ENCODE data around the gene LRFN3.
A peak's percentile ranks its signal among the peaks of the same experiment; 100 is the strongest.
"Not testable (repeated sequence)": the region's sequence is repeated elsewhere in the genome, so short reads cannot be mapped to it uniquely, and the experiment has no call there.

LRFN3 gene

GRCh38 chr19:35905178-35905727 lies 30.9 kb upstream of the LRFN3 start:
- no peak for DNase-seq (ENCODE audit: low read depth)

DNA sequence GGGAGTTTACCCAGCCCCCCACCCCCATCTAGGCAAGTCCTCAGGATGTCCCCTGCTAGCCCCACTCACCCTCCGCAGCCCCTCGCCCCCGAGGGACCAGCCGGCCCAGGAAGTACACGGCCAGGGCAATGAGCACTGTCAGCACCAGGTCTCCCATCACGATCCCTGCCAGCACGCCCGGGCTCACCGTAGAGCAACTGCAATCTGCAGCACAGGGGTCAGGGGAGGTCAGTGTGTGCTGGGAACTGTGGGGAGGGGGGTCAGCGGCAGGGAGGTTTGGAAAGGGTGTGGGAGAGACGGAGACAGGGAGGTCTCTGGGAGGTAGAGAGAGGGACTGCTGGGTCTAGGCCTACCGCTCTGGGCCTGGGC lies 28.8 kb upstream of the LRFN3 start:
- DNase-seq (ENCODE audit: low read depth): no peak

DNA sequence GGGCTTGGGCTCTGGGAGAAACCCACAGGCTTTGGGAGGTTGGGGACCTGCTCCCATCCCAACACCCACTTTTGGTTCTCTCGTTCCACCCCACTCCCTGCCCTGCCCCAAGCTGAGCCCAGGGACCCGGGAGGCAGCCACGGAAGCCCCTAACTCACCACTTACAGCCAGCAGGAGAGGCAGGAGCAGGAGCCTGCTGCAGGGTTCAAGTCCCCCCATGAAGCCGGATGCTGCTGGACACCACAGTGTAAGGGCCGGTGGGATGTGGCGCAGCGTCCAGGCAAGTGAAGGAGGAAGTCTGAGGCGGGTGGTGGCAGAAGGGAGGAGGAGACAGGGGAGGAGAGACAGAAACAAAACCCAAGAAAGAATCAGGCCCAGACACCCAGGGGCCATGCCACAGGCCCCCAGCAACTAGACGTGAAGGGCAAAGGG lies 28.1 kb upstream of the LRFN3 start, which contains the start of gene TYROBP:
Gene TYROBP, minus strand, starts transcription at position 286 of the 432 bp plus-strand sequence. Its CDS starts 67 bp downstream, at position 219.
- no peak for DNase-seq (ENCODE audit: low read depth)

DNA sequence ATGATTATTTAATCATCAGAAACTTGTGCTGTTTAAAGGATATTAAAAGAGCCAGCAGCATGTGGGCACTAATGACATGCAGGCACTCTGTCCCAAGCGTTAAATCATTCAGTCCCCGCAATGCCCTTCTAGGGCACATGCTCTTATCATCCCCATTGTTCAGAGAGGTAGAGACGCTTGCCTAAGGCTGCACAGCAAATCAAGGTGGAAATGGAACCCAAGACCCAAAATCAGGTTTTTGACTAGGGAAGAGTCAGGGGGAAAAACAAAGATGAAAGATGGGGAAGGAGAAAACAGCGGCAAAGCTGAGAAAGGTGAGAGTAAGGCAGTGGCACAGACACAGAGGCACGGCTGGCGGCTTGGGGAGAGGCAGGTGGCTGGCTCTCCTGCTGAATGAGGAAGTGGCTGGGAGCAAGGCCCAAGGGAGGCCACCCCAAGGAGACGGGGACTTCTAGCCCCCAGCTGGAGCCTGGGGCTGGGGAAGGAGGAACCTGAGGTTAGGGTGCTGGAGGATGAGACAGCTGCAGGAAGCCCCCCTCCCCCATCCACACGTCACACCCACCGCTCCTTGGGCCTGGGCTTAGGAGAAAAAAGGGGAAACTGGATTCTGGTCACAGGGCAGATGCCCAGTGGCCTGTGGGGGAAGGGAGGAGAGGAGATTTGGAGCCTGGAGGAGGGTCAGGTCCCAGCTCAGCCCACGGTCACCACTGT lies 27.0 kb upstream of the LRFN3 start:
- DNase-seq (ENCODE audit: low read depth): no peak

GRCh38 chr19:35909684-35910035 lies 26.5 kb upstream of the LRFN3 start:
- DNase-seq (ENCODE audit: low read depth): no peak

DNA sequence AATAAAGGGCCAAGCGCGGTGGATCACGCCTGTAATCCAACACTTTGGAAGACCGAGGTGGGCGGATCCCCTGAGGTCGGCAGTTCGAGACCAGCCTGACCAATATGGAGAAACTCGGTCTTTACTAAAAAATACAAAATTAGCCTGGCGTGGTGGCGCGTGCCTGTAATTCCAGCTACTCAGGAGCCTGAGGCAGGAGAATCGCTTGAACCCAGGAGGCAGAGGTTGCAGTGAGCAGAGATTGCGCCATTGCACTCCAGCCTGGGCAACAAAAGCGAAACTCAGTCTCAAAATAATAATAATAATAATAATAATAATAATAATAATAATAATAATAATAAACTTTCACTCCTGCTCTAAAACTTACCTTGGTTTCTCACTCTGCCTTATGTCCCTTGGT lies 25.8 kb upstream of the LRFN3 start:
- DNase-seq (ENCODE audit: low read depth): not testable (repeated sequence)

GRCh38 chr19:35911173-35911572 lies 25.0 kb upstream of the LRFN3 start:
- no peak for DNase-seq (ENCODE audit: low read depth)

- DNase-seq (ENCODE audit: low read depth): no peak
Observed at GRCh38 chr19:35911790-35912189, 24.4 kb upstream of the LRFN3 start.

GRCh38 chr19:35913589-35913988 lies 22.6 kb upstream of the LRFN3 start:
- DNase-seq (ENCODE audit: low read depth): no peak

- no peak for DNase-seq (ENCODE audit: low read depth)
Observed at GRCh38 chr19:35915443-35915842, 20.7 kb upstream of the LRFN3 start.

DNA sequence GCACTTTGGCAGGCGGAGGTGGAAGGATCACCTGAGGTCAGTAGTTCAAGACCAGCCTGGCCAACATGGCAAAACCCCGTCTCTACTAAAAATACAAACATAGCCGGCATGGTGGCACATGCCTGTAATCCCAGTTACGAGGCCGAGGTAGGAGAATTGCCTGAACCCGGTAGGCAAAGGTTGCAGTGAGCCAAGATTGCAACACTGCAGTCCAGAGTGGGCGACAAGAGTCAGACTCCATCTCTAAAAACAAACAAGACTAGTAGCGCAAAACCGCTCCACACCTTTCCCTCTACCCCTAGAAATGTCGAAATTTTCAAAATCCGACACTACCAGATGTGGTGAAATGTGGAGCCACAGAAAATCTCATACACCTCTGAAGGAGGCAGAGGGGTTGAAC lies 16.9 kb upstream of the LRFN3 start:
- DNase-seq (ENCODE audit: low read depth): no peak

GRCh38 chr19:35921012-35921411 lies 15.2 kb upstream of the LRFN3 start:
- DNase-seq (ENCODE audit: low read depth): no peak

DNA sequence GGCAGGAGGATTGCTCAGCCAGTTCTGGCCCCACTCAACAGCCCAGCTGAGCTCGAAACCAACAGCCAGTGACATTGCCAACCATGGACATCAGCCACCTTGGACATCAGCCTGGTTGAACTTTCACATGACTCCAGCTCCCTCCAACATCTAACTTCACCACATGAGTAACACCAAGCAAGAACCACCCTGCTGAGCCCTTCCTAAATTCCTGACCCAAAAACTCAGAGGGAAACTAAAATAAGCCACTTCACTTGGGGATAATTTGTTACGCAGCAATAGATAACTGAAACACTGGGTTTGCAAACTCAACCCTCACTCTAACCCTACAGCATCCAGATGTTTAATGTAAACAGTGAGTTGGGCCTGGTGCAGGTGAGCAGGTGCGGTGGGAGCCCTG lies 10.7 kb upstream of the LRFN3 start:
- no peak for DNase-seq (ENCODE audit: low read depth)

GRCh38 chr19:35928507-35928906 lies 7.7 kb upstream of the LRFN3 start:
- no peak for DNase-seq (ENCODE audit: low read depth)

DNA sequence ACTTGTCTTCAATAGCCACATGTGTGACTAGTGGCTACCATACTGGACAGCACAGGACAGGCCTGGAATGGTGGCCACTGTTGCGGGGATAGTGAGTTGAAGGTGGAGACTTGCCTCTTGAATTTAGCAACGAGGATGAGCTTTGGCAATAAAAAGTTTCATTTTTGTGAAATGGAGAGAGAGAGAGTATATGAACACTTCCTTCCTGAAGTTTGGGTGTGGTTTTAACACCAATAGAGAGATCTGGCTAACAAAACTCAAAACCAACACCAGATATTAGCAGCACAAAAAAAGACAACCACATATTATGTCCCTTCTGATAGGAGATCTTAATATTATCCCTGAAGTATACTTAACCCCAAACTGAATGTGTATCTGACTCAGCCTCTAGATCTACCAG lies 6.3 kb upstream of the LRFN3 start:
- no peak for DNase-seq (ENCODE audit: low read depth)

DNA sequence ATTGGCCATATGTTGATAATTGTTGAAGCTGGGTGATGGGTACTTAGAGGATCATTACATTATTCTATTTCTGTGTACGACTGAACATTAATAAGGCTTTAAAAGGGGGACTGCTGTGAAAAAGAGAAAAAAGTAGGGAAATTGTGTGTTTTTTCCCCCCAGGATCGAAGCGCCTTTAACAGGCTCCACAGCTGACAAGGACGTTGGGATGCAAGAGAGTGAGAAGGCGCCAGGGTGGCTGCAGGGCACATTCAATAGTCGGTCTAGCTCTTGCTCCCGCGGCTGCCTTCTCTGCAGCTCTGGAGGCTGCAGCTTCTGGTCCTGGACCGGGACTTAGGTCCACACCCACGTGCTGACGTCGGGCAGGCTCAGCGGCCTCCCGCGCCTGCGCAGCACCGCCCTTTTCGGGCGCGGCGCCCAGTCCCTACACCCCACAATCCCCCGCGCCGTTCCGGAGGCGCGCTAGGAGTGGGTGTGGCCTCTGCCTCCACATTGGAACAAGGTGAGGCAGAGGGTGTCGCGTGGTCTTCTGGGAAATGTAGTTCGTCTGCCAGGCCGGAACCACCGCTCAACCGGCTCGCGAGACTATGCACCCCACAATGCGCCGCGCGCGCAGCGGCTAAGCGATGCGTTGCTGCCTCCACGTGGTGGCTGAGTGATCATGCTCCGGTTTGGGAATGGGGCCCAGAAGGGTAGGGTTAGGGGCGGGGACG lies 4.9 kb upstream of the LRFN3 start:
- peak; percentile 97 for DNase-seq (ENCODE audit: low read depth)

DNA sequence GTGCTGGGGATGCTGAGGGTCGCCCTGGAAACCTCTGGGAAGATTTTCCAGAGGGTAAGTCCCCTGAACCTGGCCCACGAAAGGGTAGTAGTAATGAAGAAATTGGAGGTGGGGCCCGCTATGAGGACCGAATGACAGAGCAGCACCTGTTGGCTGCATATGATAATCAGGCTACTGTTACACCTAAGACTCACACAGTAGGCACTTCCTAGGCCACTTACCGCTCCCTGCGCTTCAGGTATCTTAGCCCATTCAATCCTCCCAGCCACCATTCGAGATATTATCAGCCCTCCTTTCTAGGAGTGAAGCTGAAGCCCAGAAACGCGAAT lies 4.3 kb upstream of the LRFN3 start:
- no peak for DNase-seq (ENCODE audit: low read depth)

DNA sequence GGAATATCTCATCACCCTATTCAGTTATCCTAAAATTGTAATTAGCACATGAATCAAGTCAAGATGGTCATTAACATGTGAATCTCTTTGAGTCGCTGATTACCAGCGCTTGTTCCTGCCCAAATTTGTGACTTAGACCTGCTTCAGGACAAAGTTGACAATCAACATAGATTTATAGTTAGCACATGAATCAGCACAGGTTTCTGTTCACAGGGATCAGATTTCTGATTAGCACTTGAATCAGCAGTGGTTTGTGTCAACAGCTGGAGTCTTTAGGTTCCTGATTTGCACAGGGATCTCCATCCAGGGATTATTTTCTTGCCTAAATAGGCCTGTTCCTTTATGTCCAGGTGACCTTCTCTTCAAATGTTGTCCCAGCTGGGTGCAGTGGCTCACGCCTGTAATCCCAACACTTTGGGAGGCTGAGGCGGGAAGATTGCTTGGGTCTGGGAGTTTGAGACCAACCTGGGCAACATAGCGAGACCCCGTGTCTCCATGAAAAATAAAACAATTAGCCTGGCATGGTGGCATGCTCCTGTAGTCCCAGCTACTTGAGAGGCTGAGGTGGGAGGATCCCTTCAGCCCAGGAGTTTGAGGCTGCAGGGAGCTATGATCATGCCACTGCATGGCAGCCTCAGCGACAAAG lies 3.8 kb upstream of the LRFN3 start:
- DNase-seq (ENCODE audit: low read depth): no peak

DNA sequence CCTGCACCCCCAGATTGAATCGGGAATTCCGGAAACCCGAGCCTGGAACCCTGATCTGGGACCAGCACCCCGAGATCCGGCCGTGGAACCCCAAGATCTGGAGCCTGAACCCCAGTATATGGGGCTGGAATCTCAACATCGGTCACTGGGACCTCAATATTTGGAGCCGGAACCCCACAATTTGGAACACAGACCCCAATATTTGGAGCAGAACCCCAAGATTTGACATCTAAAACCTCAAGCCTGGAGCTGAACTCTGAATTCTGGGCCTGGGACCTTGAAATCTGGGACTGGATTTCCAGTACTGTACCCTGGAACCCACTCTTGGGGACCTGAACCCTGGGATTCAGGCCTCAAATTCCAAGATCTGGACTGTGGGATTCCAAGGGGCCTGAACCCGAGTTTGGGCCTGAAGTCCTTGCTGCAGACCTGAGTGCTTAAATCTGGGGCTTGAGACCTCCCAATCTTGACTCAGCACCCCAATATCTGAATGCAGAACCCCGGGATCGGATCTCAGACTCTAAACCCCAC lies 629 bp downstream of the LRFN3 start:
- DNase-seq (ENCODE audit: low read depth): no peak

- DNase-seq (ENCODE audit: low read depth): no peak
Observed at GRCh38 chr19:35937345-35938281, 1.4 kb downstream of the LRFN3 start.

DNA sequence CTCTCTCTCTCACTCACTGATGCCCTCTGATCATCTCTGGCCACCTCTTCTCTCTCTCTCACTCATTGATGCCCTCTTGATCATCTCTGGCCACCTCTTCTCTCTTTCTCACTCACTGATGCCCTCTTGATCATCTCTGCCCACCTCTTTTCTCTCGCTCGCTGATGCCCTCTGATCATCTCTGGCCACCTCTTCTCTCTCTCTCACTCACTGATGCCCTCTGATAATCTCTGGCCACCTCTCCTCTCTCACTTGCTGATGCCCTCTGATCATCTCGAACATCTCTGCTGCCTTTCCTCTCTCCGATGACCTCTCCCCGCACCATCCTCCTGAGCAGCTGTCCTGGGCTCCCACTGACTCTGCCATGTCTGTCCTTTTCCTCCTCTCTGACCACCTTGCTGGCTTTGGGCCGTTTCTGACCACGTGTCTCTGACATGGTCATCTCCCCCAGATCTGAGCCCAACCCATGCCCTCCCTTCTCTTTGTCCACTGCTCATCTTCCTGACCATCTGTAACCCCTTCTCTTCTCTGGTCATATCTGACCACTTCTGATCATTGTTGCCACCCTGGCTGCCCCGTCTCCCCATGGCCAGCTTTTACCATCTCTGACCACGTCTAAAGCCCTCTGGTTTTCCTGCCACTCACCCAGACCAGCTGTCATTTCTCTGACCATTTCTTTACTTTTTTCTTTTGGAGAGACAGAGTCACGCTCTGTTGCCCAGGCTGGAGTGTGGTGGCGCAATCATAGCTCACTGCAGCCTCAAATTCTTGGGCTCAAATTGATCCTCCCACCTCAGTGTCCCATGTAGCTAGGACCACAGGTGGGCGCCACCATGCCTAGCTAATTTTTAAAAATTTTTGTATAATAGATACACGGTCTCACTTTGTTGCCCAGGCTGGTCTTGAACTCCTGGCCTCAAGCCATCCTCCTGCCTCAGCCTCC lies 2.4 kb downstream of the LRFN3 start:
- no peak for DNase-seq (ENCODE audit: low read depth)
